DOHH2 (cell line): ENCODE data around the gene MS4A18.

Experiments used
- CTCF ChIP-seq: fragments of 200-600 bp; sonication (generic); IDR thresholded peaks from one replicate; pipeline ENCODE4 v1.5.1; 2014; ENCODE audit warnings: antibody characterized with exemption, mild to moderate bottlenecking, low read depth, low read length; ENCODE audit not compliant: poor library complexity, severe bottlenecking
- EZH2phosphoT487 ChIP-seq: fragments of 200-600 bp; sonication (generic); IDR thresholded peaks from 2 replicates; pipeline ENCODE4 v1.6.1; 2017; ENCODE audit warnings: borderline replicate concordance, mild to moderate bottlenecking, antibody characterized with exemption, low read length, moderate library complexity, mixed read lengths

DNA sequence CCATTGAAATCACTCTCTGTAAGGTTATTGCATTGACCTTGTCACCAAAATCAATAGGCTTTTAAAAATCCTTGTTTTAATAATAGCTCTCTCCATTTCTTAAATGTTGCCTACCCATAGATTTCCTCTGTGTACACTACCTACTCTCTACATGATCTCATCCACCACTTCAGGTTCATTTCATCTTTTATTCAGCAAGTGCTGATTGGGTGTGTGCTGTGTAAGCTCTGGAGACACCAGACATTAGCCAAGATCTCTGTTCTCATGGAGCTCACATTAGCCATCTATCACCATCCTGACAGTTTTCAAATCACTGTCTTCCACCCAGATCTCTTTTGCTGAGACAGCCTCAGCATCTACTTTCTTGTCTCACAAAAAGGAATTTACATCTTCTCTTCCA lies 56.3 kb downstream of the MS4A18 start:
- TF ChIP-seq CTCF (no peak), EZH2phosphoT487 (no peak)
